Measurements from ENCODE around the gene THEMIS.

- TF ChIP-seq, protein P1, sequence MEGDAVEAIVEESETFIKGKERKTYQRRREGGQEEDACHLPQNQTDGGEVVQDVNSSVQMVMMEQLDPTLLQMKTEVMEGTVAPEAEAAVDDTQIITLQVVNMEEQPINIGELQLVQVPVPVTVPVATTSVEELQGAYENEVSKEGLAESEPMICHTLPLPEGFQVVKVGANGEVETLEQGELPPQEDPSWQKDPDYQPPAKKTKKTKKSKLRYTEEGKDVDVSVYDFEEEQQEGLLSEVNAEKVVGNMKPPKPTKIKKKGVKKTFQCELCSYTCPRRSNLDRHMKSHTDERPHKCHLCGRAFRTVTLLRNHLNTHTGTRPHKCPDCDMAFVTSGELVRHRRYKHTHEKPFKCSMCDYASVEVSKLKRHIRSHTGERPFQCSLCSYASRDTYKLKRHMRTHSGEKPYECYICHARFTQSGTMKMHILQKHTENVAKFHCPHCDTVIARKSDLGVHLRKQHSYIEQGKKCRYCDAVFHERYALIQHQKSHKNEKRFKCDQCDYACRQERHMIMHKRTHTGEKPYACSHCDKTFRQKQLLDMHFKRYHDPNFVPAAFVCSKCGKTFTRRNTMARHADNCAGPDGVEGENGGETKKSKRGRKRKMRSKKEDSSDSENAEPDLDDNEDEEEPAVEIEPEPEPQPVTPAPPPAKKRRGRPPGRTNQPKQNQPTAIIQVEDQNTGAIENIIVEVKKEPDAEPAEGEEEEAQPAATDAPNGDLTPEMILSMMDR (IDR thresholded peaks at IDR 0.05; ENCODE audit: insufficient read depth, low read depth, low read length), result no peak
- no peak for TF ChIP-seq EZH2 (IDR thresholded peaks at IDR 0.05; ENCODE audit: insufficient read depth, low read length)
These were observed 2.1 kb upstream of the THEMIS start for GRCh38 chr6:127902933-127903332.

All from astrocyte (in vitro differentiated cells and primary cell).